H7 (cell line): ENCODE data around the gene RPL26. TPM values are rescaled to one million over a fixed set of nuclear protein-coding genes. Genes with fewer than 3 reads are reported as not detected.
"Not testable (repeated sequence)": the region's sequence is repeated elsewhere in the genome, so short reads cannot be mapped to it uniquely, and the experiment has no call there.

Source experiments
- DNase-seq: peaks from one replicate; pipeline ENCODE4 v3.0.0; 2012
- H3K27me3 ChIP-seq: 2 replicates; pipeline ENCODE4 v1.6.0; 2011; ENCODE audit warnings: mild to moderate bottlenecking, low read length; ENCODE audit not compliant: control insufficient read depth, insufficient read depth
- H3K36me3 ChIP-seq: replicated peaks from 2 replicates; pipeline ENCODE4 v1.5.1; 2011; ENCODE audit warnings: low read length; ENCODE audit not compliant: control insufficient read depth, insufficient read depth
- H3K4me3 ChIP-seq: 2 replicates; pipeline ENCODE4 v1.5.1; 2011; ENCODE audit warnings: low read depth, mild to moderate bottlenecking, control low read depth, low read length, moderate library complexity; ENCODE audit not compliant: insufficient read depth
- total RNA-seq: library from RNA; depleted of rRNA; stranded (reverse); fragments of >200 nt; shearing (Covaris generic); gene quantifications from 2 replicates; pipeline ENCODE4 v1.2.3, GENCODE V29; 2014

The RPL26 gene
- total RNA-seq, 1 experiment from 2014 or later, result 1,833 TPM

DNA sequence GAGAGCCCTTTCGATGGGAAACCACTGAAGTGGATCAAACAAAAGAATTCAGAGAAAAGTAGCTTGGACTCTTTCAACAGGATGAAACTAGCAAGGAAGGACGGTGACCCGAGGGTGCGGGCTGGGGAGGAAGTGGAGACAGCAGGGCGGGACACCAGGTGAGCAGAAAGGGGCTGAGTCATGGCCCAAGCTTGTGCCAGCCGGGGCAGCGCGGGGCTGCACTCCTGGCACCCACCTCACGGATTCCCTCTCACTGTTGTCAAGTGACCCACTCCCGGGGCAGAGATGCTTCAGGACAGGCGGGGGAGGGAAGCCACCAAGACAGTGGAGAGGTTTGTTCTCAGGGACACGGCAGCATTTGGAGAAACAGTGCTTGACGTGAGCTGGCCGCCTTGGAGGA is 25.4 kb upstream of the RPL26 start:
- DNase-seq, result peak; percentile 67
- H3K27me3 ChIP-seq, result no peaks in the 10 kb centered on the region
- no peaks in the 10 kb centered on the region for H3K36me3 ChIP-seq
- H3K4me3 ChIP-seq, result no peak overlapping the region

DNA sequence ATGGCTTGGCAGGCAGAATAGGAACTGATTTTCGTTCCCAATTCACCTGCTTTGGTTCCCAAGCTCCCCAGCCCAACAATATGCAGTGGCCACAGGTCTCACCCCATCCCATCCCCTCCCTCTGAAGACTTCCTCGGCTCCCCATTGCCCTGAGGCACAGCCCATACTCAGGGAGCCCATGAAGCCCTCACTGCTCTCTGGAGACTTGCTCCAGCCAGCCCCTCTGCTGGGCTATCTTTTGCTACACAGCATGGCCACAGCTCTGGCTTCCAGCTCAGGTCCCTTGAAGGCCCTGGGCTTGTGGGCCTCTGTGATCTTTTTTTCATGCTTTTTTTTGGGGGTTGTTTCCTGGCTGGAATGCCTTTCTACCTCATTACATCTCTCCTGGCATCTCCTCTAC is 23.2 kb upstream of the RPL26 start:
- no peak for DNase-seq
- no peaks in the 10 kb centered on the region for H3K36me3 ChIP-seq
- H3K27me3 ChIP-seq, result no peaks in the 10 kb centered on the region
- no peak overlapping the region for H3K4me3 ChIP-seq

DNA sequence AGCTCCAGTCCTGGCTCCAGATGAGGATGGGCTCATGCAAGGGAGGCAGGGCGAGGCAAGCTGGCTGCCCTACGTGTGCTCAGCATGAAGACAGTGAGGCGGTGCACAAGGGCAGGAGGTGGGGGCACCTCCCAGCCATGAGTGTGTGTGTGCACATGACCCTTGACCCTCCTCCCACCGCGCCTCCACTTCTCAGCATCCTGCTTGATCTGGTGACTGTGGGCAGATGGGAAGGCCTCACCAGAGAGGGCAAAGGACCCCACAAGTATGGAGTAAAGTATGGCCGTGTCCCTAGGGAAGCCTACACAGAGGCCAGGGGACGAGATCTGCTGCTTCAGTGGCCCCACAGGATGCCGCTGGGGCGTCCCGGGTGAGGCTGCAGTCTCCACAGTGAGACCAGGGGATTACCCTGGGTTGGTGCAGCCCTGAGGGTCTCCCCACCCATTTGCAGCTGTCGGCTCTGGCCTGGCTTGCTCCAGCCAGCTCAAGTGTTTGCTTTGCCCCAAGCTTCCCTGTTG is 22.6 kb upstream of the RPL26 start:
- H3K27me3 ChIP-seq, result no peaks in the 10 kb centered on the region
- no peak for DNase-seq
- H3K36me3 ChIP-seq, result no peaks in the 10 kb centered on the region
- H3K4me3 ChIP-seq, result no peak overlapping the region

DNA sequence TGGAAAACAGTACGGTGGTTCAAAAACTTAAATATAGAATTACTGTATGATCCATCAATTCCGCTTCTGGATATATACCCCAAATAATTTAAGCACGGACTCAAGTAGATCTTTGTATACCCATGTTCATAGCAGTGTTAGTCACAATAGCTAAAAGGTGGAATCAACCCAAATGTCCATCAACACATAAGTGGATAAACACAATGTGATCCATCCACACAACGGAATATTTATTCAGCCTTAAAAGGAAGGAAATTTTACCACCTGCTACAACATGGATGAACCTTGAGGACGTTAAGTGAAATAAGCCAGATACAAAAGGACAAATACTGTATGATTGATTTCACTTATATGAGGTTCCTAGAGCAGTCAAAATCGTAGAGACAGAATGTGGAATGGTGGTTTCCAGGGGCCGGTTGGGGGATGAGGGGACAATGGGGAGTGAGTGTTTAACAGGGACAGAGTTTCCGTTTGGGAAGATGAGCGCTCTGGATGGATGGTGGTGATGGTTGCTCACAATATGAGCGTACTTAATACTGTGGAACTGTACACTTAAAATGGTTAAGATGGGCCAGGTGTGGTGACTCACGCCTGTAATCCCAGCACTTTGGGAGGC is 20.0 kb upstream of the RPL26 start:
- Histone ChIP-seq H3K36me3 (no peaks in the 10 kb centered on the region), H3K4me3 (no peak overlapping the region), H3K27me3 (no peaks in the 10 kb centered on the region)
- DNase-seq, result no peak

DNA sequence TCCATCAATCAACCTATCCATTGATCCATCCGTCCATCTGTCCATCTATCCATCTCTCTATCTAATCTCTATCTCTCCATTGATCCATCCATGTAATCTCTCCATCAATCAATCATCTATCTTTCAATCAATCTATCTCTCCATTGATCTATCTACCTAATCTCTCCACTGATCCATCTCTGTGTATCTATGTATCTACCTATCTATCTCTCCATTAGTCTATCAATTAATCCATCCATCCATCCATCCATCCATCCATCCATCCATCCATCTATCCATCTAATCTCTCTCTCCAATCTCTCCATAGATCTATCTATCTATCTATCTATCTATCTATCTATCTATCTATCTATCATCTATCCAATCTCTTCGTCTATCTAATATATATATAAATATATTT is 18.1 kb upstream of the RPL26 start:
- no peak for DNase-seq
- Histone ChIP-seq H3K4me3 (no peak overlapping the region), H3K36me3 (no peaks in the 10 kb centered on the region), H3K27me3 (no peaks in the 10 kb centered on the region)

DNA sequence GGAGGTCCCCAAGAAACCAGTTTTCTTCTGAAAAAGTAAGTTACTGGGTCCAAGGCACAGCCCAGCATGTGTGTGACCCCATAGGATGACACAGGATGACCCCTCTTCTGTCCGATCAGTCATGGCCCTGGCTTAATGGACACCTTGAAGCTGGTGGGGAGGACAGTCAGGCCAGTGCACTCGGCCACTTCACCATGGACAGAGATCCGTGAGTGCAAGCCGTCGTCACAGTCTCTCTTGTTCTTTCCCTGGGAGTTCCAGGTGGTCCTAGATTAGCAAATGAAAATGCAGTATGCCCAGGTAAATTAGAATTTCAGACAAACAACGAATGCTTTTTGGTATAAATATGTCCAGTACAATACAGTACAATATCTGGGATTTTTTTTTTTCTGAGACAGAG is 16.0 kb upstream of the RPL26 start:
- no peak for DNase-seq
- Histone ChIP-seq H3K4me3 (no peak overlapping the region), H3K27me3 (no peaks in the 10 kb centered on the region), H3K36me3 (no peaks in the 10 kb centered on the region)

DNA sequence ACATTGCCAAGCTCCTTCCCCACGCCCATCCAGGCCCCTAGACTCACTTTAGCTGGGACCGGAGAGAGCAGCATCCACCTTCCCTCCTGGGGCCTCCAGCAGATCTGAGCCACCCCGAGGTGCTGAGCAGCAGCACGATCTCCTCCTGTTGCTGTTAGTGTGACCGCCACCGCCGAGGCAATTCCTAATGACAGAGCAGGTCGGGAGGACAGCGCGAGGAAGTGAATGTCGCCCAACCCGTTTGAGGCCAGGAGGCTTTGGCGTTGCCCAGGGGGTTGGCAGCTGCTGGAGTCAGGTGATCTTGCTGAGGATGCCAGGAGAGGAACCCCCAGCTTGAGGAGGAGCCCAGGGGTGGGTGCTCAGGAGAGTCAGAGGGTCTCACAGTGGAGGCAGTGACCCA is 14.6 kb upstream of the RPL26 start, which contains the start of gene RNF222:
Gene RNF222 (minus strand): TSS at position 192 of the 400 bp plus-strand sequence. CDS start 4,366 bp downstream, outside the sequence.
- no peak within 1 kb of the TSS for H3K4me3 ChIP-seq
- H3K27me3 ChIP-seq, result no peaks in the 10 kb centered on the region
- H3K36me3 ChIP-seq, result no peaks in the 10 kb centered on the region
- DNase-seq, result no peak

DNA sequence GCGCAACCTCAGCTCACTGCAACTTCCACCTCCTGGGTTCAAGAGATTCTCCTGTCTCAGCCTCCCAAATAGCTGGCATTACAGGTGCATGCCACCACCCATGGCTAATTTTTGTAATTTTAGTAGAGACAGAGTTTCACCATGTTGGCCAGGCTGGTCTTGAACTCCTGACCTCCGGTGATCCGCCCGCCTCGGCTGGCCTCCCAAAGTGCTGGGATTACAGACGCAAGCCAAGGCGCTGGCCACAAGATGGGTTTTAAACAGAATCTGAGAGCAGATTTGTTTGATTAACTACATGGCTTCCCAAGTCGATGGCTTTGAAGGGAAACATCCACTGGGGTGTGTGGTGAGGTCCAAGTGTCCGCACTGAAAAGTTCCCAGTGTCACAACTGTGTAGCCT is 11.5 kb upstream of the RPL26 start:
- H3K27me3 ChIP-seq, H3K36me3 ChIP-seq, H3K4me3 ChIP-seq, DNase-seq: not testable (repeated sequence)

GRCh38 chr17:8393470-8394231 is 10.7 kb upstream of the RPL26 start:
- no peak overlapping the region for H3K4me3 ChIP-seq

GRCh38 chr17:8392674-8393469 is 9.9 kb upstream of the RPL26 start:
- peak; percentile 60 for DNase-seq

More at GRCh38 chr17:8393470-8394231, 10.7 kb upstream of the RPL26 start:
- no peak for DNase-seq
- Histone ChIP-seq H3K27me3 (no peaks in the 10 kb centered on the region), H3K36me3 (no peaks in the 10 kb centered on the region)

GRCh38 chr17:8392274-8392673 is 9.3 kb upstream of the RPL26 start:
- Histone ChIP-seq H3K4me3 (no peak overlapping the region), H3K36me3 (no peaks in the 10 kb centered on the region)
- DNase-seq, result peak; percentile 66

More at GRCh38 chr17:8392674-8393469, 9.9 kb upstream of the RPL26 start:
- Histone ChIP-seq H3K4me3 (no peak overlapping the region), H3K36me3 (no peaks in the 10 kb centered on the region), H3K27me3 (no peaks in the 10 kb centered on the region)

DNA sequence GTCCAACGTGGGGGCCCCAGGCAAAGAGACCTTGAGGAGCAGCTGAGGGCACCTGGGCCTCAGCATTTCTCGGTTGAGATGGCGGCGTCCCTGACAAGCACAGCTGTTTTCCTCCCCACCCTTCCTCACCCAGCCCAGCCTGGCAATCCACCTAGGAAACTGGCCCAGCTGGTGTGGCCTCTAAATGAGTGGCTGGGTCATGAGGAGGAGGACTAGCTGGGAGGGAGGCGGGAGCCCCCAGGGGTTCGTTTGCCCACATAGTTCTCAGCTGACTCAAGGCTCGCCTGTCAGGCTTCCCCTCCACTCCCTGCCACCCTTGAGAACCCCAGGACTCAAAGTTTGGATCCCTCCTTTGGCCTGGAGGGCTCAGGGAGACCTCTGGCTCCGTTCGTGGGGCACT is 8.7 kb upstream of the RPL26 start:
- no peak overlapping the region for H3K4me3 ChIP-seq
- no peaks in the 10 kb centered on the region for H3K36me3 ChIP-seq
- DNase-seq, result peak; percentile 56
- no peaks in the 10 kb centered on the region for H3K27me3 ChIP-seq

More at GRCh38 chr17:8392274-8392673, 9.3 kb upstream of the RPL26 start:
- no peaks in the 10 kb centered on the region for H3K27me3 ChIP-seq

- no peak overlapping the region for H3K4me3 ChIP-seq
- no peaks in the 10 kb centered on the region for H3K27me3 ChIP-seq
- no peak for DNase-seq
- H3K36me3 ChIP-seq, result no peaks in the 10 kb centered on the region
Observed at GRCh38 chr17:8387914-8388651, 5.1 kb upstream of the RPL26 start.

DNA sequence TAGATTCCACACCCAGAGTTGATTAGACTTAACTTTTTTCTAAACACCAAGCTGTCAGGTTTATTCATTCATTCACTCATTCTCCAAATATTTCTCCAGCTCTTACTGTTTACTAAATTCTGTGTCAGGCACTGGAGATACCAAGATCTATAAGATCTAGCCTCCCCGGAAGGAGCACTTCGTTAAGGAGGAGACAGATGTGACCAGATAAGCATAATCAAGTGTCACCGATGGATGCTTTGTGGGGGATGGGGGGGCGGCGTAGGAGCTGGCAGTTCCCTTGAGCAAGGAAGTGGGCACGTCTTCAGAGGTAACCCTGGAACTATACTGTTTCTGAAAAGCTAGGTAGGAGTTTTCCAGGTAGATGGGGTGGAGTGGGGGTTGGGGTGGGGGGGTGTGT is 3.8 kb upstream of the RPL26 start:
- H3K27me3 ChIP-seq, result no peaks in the 10 kb centered on the region
- H3K4me3 ChIP-seq, result no peak overlapping the region
- peaks cover 2% of the 10 kb centered on the region for H3K36me3 ChIP-seq
- no peak for DNase-seq
